SK-N-SH (cell line): ENCODE data around the gene RIC8B. TPM values are rescaled to one million over a fixed set of nuclear protein-coding genes. Genes with fewer than 3 reads are reported as not detected.

Experiments
- CTCF ChIA-PET: fragments of 300-600, 350-600 bp; formaldehyde crosslinking; extraction: SDS; loops from one replicate; lab custom pipeline; 2021; lab: Yijun Ruan, JAX
- POLR2A ChIA-PET: fragments of 350-600 bp; sonication (Branson Sonifier 250); formaldehyde crosslinking; extraction: SDS; loops from one replicate; lab custom pipeline; 2020; ENCODE audit warnings: antibody characterized with exemption, inconsistent platforms; lab: Yijun Ruan, JAX
- DNase-seq: peaks from one replicate; pipeline ENCODE4 v3.0.0; 2012
- H2AFZ ChIP-seq: fragments of 200-600 bp; sonication (generic); 2 replicates; pipeline ENCODE4 v1.8.1; 2016; ENCODE audit warnings: antibody characterized with exemption, mild to moderate bottlenecking, low read depth
- H3F3A ChIP-seq: fragments of 200-600 bp; sonication (generic); replicated peaks from 2 replicates; pipeline ENCODE3; 2016; ENCODE audit warnings: antibody characterized with exemption, mild to moderate bottlenecking; ENCODE audit not compliant: insufficient read depth
- H3K27ac ChIP-seq, 2 experiments: fragments of 200-500 bp in 1 of 2; fragments of 200-600 bp in 1 of 2; sonication (Bioruptor generic) in 1 of 2; sonication (generic), shearing (Covaris generic) in 1 of 2; 2 replicates each; pipeline versions ENCODE4 v1.5.1 to v1.6.1; 2014 to 2016; ENCODE audit warnings: low read depth in 2 of 2, inconsistent platforms in 1 of 2, low read length in 1 of 2, mild to moderate bottlenecking in 1 of 2, mixed read lengths in 1 of 2
- H3K27me3 ChIP-seq: fragments of 200-600 bp; sonication (generic), shearing (Covaris generic); 2 replicates; pipeline ENCODE4 v1.6.1; 2016; ENCODE audit warnings: mixed run types; ENCODE audit not compliant: insufficient read depth
- H3K36me3 ChIP-seq, 2 experiments: fragments of 200-500 bp in 1 of 2; fragments of 200-600 bp in 1 of 2; sonication (Bioruptor generic) in 1 of 2; sonication (generic) in 1 of 2; replicated peaks in 1 of 2; 2 replicates each; pipeline versions ENCODE3 to v1.5.1; 2014 to 2016; ENCODE audit warnings: low read length in 1 of 2, mild to moderate bottlenecking in 1 of 2; ENCODE audit not compliant: insufficient read depth in 2 of 2, control insufficient read depth in 1 of 2
- H3K4me1 ChIP-seq, 2 experiments: fragments of 200-500 bp in 1 of 2; fragments of 200-600 bp in 1 of 2; sonication (Bioruptor generic) in 1 of 2; sonication (generic), shearing (Covaris generic) in 1 of 2; 2 replicates each; pipeline versions ENCODE4 v1.5.1 to v1.6.1; 2014 to 2016; ENCODE audit warnings: low read depth in 1 of 2, low read length in 1 of 2, mixed run types in 1 of 2; ENCODE audit not compliant: insufficient read depth in 2 of 2, control insufficient read depth in 1 of 2
- H3K4me2 ChIP-seq: fragments of 200-600 bp; sonication (generic), shearing (Covaris generic); 2 replicates; pipeline ENCODE4 v1.6.1; 2017; ENCODE audit warnings: mixed run types
- H3K4me3 ChIP-seq, 2 experiments: fragments of 200-500 bp in 1 of 2; fragments of 200-600 bp in 1 of 2; sonication (Bioruptor generic) in 1 of 2; sonication (generic), shearing (Covaris generic) in 1 of 2; 2 replicates each; pipeline versions ENCODE4 v1.5.1 to v1.8.1; 2014 to 2016; ENCODE audit warnings: low read depth in 2 of 2, inconsistent platforms in 1 of 2, low read length in 1 of 2, mild to moderate bottlenecking in 1 of 2, mixed read lengths in 1 of 2, moderate library complexity in 1 of 2
- H3K79me2 ChIP-seq: fragments of 200-600 bp; sonication (generic); 2 replicates; pipeline ENCODE4 v1.8.1; 2017; ENCODE audit warnings: mild to moderate bottlenecking; ENCODE audit not compliant: insufficient read depth
- H3K9ac ChIP-seq: fragments of 200-600 bp; sonication (generic); 2 replicates; pipeline ENCODE4 v1.6.1; 2017; ENCODE audit warnings: mixed run types
- H3K9me2 ChIP-seq: fragments of 200-600 bp; sonication (generic); 2 replicates; pipeline ENCODE4 v1.6.1; 2017; ENCODE audit warnings: mixed run types
- H3K9me3 ChIP-seq: fragments of 200-600 bp; sonication (generic); 2 replicates; pipeline ENCODE4 v1.6.1; 2017; ENCODE audit warnings: mixed run types, mild to moderate bottlenecking, moderate library complexity
- H4K20me1 ChIP-seq: fragments of 200-600 bp; sonication (generic); 2 replicates; pipeline ENCODE4 v1.6.1; 2017; ENCODE audit warnings: mild to moderate bottlenecking, mixed run types; ENCODE audit not compliant: insufficient read depth
- EZH2phosphoT487 ChIP-seq: fragments of 200-600 bp; sonication (generic); IDR thresholded peaks from 2 replicates; pipeline ENCODE4 v1.6.1; 2017; ENCODE audit warnings: low read depth, mixed run types, mild to moderate bottlenecking, antibody characterized with exemption, moderate library complexity, borderline replicate concordance
- FOXJ3 ChIP-seq: sonication (generic); formaldehyde crosslinking; IDR thresholded peaks from 2 replicates; pipeline ENCODE4 v1.5.1; 2020; ENCODE audit warnings: mild to moderate bottlenecking, missing genetic modification reagents
- FOXM1 ChIP-seq: IDR thresholded peaks from 2 replicates; pipeline ENCODE4 v1.4.0; 2012; ENCODE audit warnings: low read depth, mild to moderate bottlenecking
- GABPA ChIP-seq: IDR thresholded peaks from 2 replicates; pipeline ENCODE4 v1.4.0; 2012; ENCODE audit warnings: low read depth, mild to moderate bottlenecking
- RAD21 ChIP-seq: IDR thresholded peaks from 2 replicates; pipeline ENCODE4 v1.6.1; 2012; ENCODE audit warnings: mild to moderate bottlenecking, low read length
- RFX5 ChIP-seq: IDR thresholded peaks from 2 replicates; pipeline ENCODE4 v1.6.1; 2012; ENCODE audit warnings: mild to moderate bottlenecking, improper control_type of control experiment, low read length
- RXRA ChIP-seq: IDR thresholded peaks from 2 replicates; pipeline ENCODE4 v1.4.0; 2012; ENCODE audit warnings: low read depth, mild to moderate bottlenecking, borderline replicate concordance
- YY1 ChIP-seq: IDR thresholded peaks from 2 replicates; pipeline ENCODE4 v1.4.0; 2012; ENCODE audit warnings: low read depth, mild to moderate bottlenecking
- WGBS: methylation state at CpG from one replicate; pipeline ENCODE4 v1.1.6; 2017; ENCODE audit warnings: low lambda C conversion rate; 5-methylcytosine and 5-hydroxymethylcytosine counted together
- polyA plus RNA-seq, 3 experiments: library from polyadenylated mRNA; depleted of rRNA; stranded (reverse); fragments of >200 nt; gene quantifications; 2 replicates each; pipeline ENCODE4 v1.2.3, GENCODE V29; 2012
- TF ChIP-seq, protein P1 (sequence below): fragments of 200-600 bp; sonication (generic); IDR thresholded peaks from 2 replicates; pipeline ENCODE4 v1.6.1; 2017; ENCODE audit warnings: antibody characterized with exemption, mild to moderate bottlenecking, moderate library complexity
- TF ChIP-seq, protein P2 (sequence below): IDR thresholded peaks from 2 replicates; pipeline ENCODE4 v1.4.0; 2012; ENCODE audit warnings: low read depth, borderline replicate concordance

Gene RIC8B
- polyA plus RNA-seq, 1 of the 3 experiments (the other 2 are of a cell fraction) = 6.2 TPM

DNA sequence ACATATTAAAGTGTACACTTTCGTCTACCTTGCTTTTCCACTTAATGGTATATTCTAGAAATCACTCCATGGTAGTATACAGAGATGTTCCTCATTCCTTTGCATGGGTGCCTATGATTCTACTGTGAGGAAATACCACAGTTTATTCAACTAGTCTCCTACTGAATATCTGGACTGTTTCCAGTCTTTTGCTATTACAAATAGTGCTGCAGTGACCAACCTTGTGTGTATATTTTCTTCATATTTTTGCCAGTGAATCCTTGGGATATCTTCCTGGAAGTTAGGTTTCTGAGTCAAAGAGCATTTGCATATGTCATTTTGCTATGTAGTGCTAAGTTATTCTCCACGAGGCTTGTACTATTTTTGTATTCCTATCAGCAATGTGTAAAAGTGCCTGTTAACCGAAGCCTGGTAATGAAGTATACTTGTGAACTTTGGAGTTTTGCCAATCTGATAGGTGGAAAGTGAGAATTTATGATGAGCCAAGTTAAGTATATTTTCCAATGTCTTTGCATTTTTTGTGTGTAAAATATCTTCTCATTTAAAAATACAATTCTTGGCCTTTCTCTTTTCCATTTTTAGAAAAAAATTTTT is 149.9 kb downstream of the RIC8B start:
- Histone ChIP-seq H3K4me2 (no peak overlapping the region), H3K27ac (no peak overlapping the region), H3K9me3 (no peaks in the 10 kb centered on the region), H3K27me3 (no peaks in the 10 kb centered on the region), H2AFZ (no peak overlapping the region), H3K4me3 (no peak overlapping the region), H3K9ac (no peak overlapping the region), H3K36me3 (no peaks in the 10 kb centered on the region), H3K9me2 (no peaks in the 10 kb centered on the region), H3K79me2 (no peaks in the 10 kb centered on the region), H3K4me1 (no peaks in the 10 kb centered on the region), H3F3A (no peaks in the 10 kb centered on the region), H4K20me1 (no peaks in the 10 kb centered on the region)
- ChIA-PET POLR2A (no interaction called here), CTCF (interaction anchor here (0.7 kb wide), 1 partner anchor 184 kb away, joined by 3 read pairs; no protein-coding TSS in a partner anchor)
- TF ChIP-seq, protein P1, sequence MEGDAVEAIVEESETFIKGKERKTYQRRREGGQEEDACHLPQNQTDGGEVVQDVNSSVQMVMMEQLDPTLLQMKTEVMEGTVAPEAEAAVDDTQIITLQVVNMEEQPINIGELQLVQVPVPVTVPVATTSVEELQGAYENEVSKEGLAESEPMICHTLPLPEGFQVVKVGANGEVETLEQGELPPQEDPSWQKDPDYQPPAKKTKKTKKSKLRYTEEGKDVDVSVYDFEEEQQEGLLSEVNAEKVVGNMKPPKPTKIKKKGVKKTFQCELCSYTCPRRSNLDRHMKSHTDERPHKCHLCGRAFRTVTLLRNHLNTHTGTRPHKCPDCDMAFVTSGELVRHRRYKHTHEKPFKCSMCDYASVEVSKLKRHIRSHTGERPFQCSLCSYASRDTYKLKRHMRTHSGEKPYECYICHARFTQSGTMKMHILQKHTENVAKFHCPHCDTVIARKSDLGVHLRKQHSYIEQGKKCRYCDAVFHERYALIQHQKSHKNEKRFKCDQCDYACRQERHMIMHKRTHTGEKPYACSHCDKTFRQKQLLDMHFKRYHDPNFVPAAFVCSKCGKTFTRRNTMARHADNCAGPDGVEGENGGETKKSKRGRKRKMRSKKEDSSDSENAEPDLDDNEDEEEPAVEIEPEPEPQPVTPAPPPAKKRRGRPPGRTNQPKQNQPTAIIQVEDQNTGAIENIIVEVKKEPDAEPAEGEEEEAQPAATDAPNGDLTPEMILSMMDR = no peak
- TF ChIP-seq RXRA (no peak), FOXM1 (no peak), FOXJ3 (no peak), EZH2phosphoT487 (no peak), YY1 (no peak), GABPA (no peak), RFX5 (no peak)
- TF ChIP-seq, protein P2, sequence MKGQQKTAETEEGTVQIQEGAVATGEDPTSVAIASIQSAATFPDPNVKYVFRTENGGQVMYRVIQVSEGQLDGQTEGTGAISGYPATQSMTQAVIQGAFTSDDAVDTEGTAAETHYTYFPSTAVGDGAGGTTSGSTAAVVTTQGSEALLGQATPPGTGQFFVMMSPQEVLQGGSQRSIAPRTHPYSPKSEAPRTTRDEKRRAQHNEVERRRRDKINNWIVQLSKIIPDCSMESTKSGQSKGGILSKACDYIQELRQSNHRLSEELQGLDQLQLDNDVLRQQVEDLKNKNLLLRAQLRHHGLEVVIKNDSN = no peak
- no peak for DNase-seq
- 54% methylated on average over 3 of the region's 3 CpGs for WGBS

DNA sequence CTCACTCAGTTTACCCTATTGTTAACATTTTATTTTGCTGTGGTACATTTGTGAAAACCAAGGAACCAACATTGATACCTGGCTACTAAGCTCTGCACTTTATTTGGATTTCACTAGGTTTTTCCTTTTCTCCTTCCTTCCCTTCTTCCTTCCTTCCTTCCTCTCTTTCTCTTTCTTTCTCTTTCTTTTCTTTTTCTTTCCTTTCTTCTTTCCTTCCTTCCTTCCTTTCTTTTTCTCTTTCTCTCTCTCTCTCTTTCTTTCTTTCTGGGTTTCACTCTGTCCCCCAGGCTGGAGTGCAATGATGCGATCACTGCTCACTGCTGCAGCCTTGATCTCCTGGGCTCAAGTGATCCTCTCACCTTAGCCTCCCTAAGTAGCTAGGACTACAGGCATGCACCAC is 152.2 kb downstream of the RIC8B start:
- POLR2A ChIA-PET = no interaction called here
- Histone ChIP-seq H4K20me1 (no peaks in the 10 kb centered on the region), H3K36me3 (no peaks in the 10 kb centered on the region), H3K9ac (no peak overlapping the region), H3F3A (no peaks in the 10 kb centered on the region), H3K9me2 (no peaks in the 10 kb centered on the region), H3K4me2 (no peak overlapping the region), H2AFZ (no peak overlapping the region), H3K27ac (no peak overlapping the region)
- WGBS = 96% methylated on average over 1 of the region's 1 CpG
- CTCF ChIA-PET = no interaction called here
- no peak for TF ChIP-seq RAD21
- TF ChIP-seq FOXJ3 = no peak
- no peak for TF ChIP-seq YY1
- TF ChIP-seq, protein P1 = no peak
- TF ChIP-seq, all 33 proteins: peak for 0
- Histone ChIP-seq H3K9me3 (no peaks in the 10 kb centered on the region), H3K27me3 (no peaks in the 10 kb centered on the region), H3K4me1 (no peaks in the 10 kb centered on the region), H3K79me2 (no peaks in the 10 kb centered on the region), H3K4me3 (no peak overlapping the region)
- no peak for DNase-seq
